Measurements from ENCODE around the gene TMEM169. TPM values are rescaled to one million over a fixed set of nuclear protein-coding genes. Genes with fewer than 3 reads are reported as not detected.

Gene TMEM169
- total and polyA plus RNA-seq, 9 of the 15 experiments (the other 6 are each of a cell fraction or from before 2014, with no cell fraction given): 0.01 to 0.09 (median 0.04) TPM; not detected in 5

GRCh38 chr2:216094701-216095100 lies 13.0 kb downstream of the TMEM169 start:
- 15% methylated on average over 3 of the region's 3 CpGs for WGBS (ENCODE audit: insufficient coverage, low coverage, missing lambda C conversion rate)
- ChIA-PET CTCF (ENCODE audit: low intra/inter-chr PET ratio) (no interaction called here), POLR2A (interaction anchor here (1.2 kb wide), 1 partner anchor 13 kb away, joined by 4 read pairs; no protein-coding TSS in a partner anchor)
- H3K9ac ChIP-seq (ENCODE audit: insufficient read depth in 1 of 2, low read depth in 2 of 2, low read length in 2 of 2): no peak overlapping the region
- H4K20me1 ChIP-seq (replicated peaks; ENCODE audit: control insufficient read depth, insufficient read depth, low read length): no peaks in the 10 kb centered on the region
- no peak for DNase-seq (ENCODE audit: extremely low read depth in 1 of 4, low spot score in 3 of 4)
- H3K4me1 ChIP-seq (replicated peaks in 1 of 2; ENCODE audit: control insufficient read depth in 2 of 2, insufficient read depth in 2 of 2, low read length in 2 of 2): no peaks in the 10 kb centered on the region
- no peaks in the 10 kb centered on the region for H3K9me1 ChIP-seq (ENCODE audit: control insufficient read depth, insufficient read depth, low read length)
- H3K4me2 ChIP-seq (ENCODE audit: insufficient read depth, low read length): no peak overlapping the region
- no peaks in the 10 kb centered on the region for H3K79me2 ChIP-seq (ENCODE audit: control insufficient read depth, insufficient read depth, low read length)
- no peaks in the 10 kb centered on the region for H3K27me3 ChIP-seq (ENCODE audit: control insufficient read depth in 2 of 2, insufficient read depth in 2 of 2, low read length in 2 of 2)
- no peak overlapping the region for H3K27ac ChIP-seq (ENCODE audit: extremely low read depth, low read depth, low read length)
- TF ChIP-seq HDGF (IDR thresholded peaks at IDR 0.05) (no peak), MTA1 (IDR thresholded peaks at IDR 0.05; ENCODE audit: borderline replicate concordance) (no peak), FIP1L1 (IDR thresholded peaks at IDR 0.05; ENCODE audit: low read depth, low read length, poor library complexity, severe bottlenecking) (no peak), BACH1 (tag; IDR thresholded peaks at IDR 0.05) (no peak), IRF1 (CRISPR knock-in tag; IDR thresholded peaks at IDR 0.05; ENCODE audit: borderline replicate concordance) (no peak), MTA2 (IDR thresholded peaks at IDR 0.05; ENCODE audit: low read depth) (no peak), BRD9 (IDR thresholded peaks at IDR 0.05; ENCODE audit: low read depth, partially characterized antibody) (no peak), ELF4 (CRISPR knock-in tag; IDR thresholded peaks at IDR 0.05) (no peak), KLF10 (CRISPR knock-in tag; IDR thresholded peaks at IDR 0.05) (no peak), PURB (CRISPR knock-in tag; IDR thresholded peaks at IDR 0.05; ENCODE audit: low read depth) (no peak)
- no peak for FAIRE-seq
- H3K4me3 ChIP-seq: no peak overlapping the region
- no TSS peak for BruUV-seq (replicated peaks)
- in situ Hi-C loops (cut with MboI) (no loop called here), intact Hi-C loops (cut with micrococcal nuclease) (no loop called here)
- no peaks in the 10 kb centered on the region for H3K36me3 ChIP-seq (ENCODE audit: control insufficient read depth, insufficient read depth, low read length)
- no peak overlapping the region for H2AFZ ChIP-seq (ENCODE audit: low read depth, low read length)
- no peak for ATAC-seq
- no peaks in the 10 kb centered on the region for H3K9me3 ChIP-seq (replicated peaks; ENCODE audit: control insufficient read depth, insufficient read depth, low read depth, low read length)

Measured in K562 (cell line).